ENCODE results near the gene FSD1L.
"Not testable (repeated sequence)": the region's sequence is repeated elsewhere in the genome, so short reads cannot be mapped to it uniquely, and the experiment has no call there.

The FSD1L gene

GRCh38 chr9:105484226-105484625 is 36.4 kb downstream of the FSD1L start:
- DNase-seq (ENCODE audit: low read depth in 2 of 2): no peak

- no peak for DNase-seq (ENCODE audit: low read depth in 2 of 2)
These were observed 37.3 kb downstream of the FSD1L start for GRCh38 chr9:105485131-105485530.

GRCh38 chr9:105496826-105497225 is 49.0 kb downstream of the FSD1L start:
- no peak for DNase-seq (ENCODE audit: low read depth in 2 of 2)

GRCh38 chr9:105497704-105498103 is 49.9 kb downstream of the FSD1L start:
- no peak for DNase-seq (ENCODE audit: low read depth in 2 of 2)

GRCh38 chr9:105500108-105500766 is 52.4 kb downstream of the FSD1L start:
- DNase-seq (ENCODE audit: low read depth in 2 of 2): no peak

GRCh38 chr9:105501414-105501813 is 53.6 kb downstream of the FSD1L start:
- DNase-seq (ENCODE audit: low read depth in 2 of 2): no peak

GRCh38 chr9:105502276-105502675 is 54.4 kb downstream of the FSD1L start:
- no peak for DNase-seq (ENCODE audit: low read depth in 2 of 2)

- DNase-seq (ENCODE audit: low read depth in 2 of 2): no peak
These were observed 56.0 kb downstream of the FSD1L start for GRCh38 chr9:105503881-105504280.

- no peak for DNase-seq (ENCODE audit: low read depth in 2 of 2)
These were observed 59.4 kb downstream of the FSD1L start for GRCh38 chr9:105507096-105507790.

- no peak for DNase-seq (ENCODE audit: low read depth in 2 of 2)
These were observed 60.7 kb downstream of the FSD1L start for GRCh38 chr9:105508530-105508929.

- no peak for DNase-seq (ENCODE audit: low read depth in 2 of 2)
These were observed 62.2 kb downstream of the FSD1L start for GRCh38 chr9:105510024-105510423.

- DNase-seq (ENCODE audit: low read depth in 2 of 2): no peak
These were observed 63.6 kb downstream of the FSD1L start for GRCh38 chr9:105511446-105511845.

GRCh38 chr9:105515811-105516413 is 68.1 kb downstream of the FSD1L start:
- no peak for DNase-seq (ENCODE audit: low read depth in 2 of 2)

- not testable (repeated sequence) for DNase-seq (ENCODE audit: low read depth in 2 of 2)
These were observed 72.0 kb downstream of the FSD1L start for GRCh38 chr9:105519710-105520369.

- not testable (repeated sequence) for DNase-seq (ENCODE audit: low read depth in 2 of 2)
These were observed 73.2 kb downstream of the FSD1L start for GRCh38 chr9:105520992-105521391.

- not testable (repeated sequence) for DNase-seq (ENCODE audit: low read depth in 2 of 2)
These were observed 75.0 kb downstream of the FSD1L start for GRCh38 chr9:105522618-105523385.

GRCh38 chr9:105531530-105531929 is 83.7 kb downstream of the FSD1L start:
- DNase-seq (ENCODE audit: low read depth in 2 of 2): no peak

- DNase-seq (ENCODE audit: low read depth in 2 of 2): no peak
These were observed 88.3 kb downstream of the FSD1L start for GRCh38 chr9:105535920-105536668.

- no peak for DNase-seq (ENCODE audit: low read depth in 2 of 2)
These were observed 91.6 kb downstream of the FSD1L start for GRCh38 chr9:105539452-105539851.

- DNase-seq (ENCODE audit: low read depth in 2 of 2): no peak
These were observed 94.0 kb downstream of the FSD1L start for GRCh38 chr9:105541838-105542237.

GRCh38 chr9:105554042-105554441 is 106.2 kb downstream of the FSD1L start:
- DNase-seq (ENCODE audit: low read depth in 2 of 2): no peak
